ENCODE results near the gene EIF5. TPM values are rescaled to one million over a fixed set of nuclear protein-coding genes. Genes with fewer than 3 reads are reported as not detected.

The EIF5 gene
- polyA plus RNA-seq, 3 donors, result 162 to 191 (median 163) TPM

DNA sequence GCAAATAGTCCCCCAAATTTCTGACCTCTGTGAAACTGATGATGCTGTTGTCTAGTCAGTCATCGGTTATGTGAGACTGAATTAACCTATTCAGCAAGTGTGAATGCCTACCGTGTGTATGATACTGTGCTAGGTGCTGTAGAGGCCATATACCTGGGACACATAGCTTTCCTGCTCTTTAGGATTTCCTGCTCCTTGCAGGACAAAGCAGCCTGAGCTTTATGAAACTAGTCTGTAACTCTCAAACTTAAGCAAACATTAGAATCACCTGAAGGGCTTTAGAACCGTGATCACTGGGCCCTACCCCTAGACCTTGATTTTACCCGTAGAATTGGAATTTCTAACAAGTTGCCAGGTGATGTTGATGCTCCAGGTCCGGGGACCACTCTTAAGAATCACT lies 58.1 kb downstream of the EIF5 start:
- peaks cover 0 to 3% of the 10 kb centered on the region in 2 donors for H3K36me3 Mint-ChIP-seq
- no peak overlapping the region for H2AFZ ChIP-seq (ENCODE audit: insufficient read depth, low read depth, low read length, poor library complexity, severe bottlenecking)
- no peaks in the 10 kb centered on the region for H3K27me3 Mint-ChIP-seq (ENCODE audit: low read depth in 3 of 3)
- peaks cover 100% of the 10 kb centered on the region for H3K79me2 ChIP-seq (ENCODE audit: insufficient read depth, low read length)
- H3K4me1 Mint-ChIP-seq, result peaks cover 60% of the 10 kb centered on the region
- TF ChIP-seq, protein P1, sequence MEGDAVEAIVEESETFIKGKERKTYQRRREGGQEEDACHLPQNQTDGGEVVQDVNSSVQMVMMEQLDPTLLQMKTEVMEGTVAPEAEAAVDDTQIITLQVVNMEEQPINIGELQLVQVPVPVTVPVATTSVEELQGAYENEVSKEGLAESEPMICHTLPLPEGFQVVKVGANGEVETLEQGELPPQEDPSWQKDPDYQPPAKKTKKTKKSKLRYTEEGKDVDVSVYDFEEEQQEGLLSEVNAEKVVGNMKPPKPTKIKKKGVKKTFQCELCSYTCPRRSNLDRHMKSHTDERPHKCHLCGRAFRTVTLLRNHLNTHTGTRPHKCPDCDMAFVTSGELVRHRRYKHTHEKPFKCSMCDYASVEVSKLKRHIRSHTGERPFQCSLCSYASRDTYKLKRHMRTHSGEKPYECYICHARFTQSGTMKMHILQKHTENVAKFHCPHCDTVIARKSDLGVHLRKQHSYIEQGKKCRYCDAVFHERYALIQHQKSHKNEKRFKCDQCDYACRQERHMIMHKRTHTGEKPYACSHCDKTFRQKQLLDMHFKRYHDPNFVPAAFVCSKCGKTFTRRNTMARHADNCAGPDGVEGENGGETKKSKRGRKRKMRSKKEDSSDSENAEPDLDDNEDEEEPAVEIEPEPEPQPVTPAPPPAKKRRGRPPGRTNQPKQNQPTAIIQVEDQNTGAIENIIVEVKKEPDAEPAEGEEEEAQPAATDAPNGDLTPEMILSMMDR (IDR thresholded peaks at IDR 0.05), result no peak
- no peak for DNase-seq
- no peak overlapping the region for H3K27ac Mint-ChIP-seq
- no peak overlapping the region for H3K4me3 ChIP-seq (replicated peaks in 1 of 3; ENCODE audit: low read depth in 2 of 3, low read length in 3 of 3)
- H3K36me3 ChIP-seq (replicated peaks in 1 of 2; ENCODE audit: control insufficient read depth in 1 of 2, insufficient read depth in 2 of 2, low read length in 2 of 2), result no peaks in the 10 kb centered on the region
- no peaks in the 10 kb centered on the region for H3K9me3 ChIP-seq (replicated peaks in 1 of 2; ENCODE audit: control insufficient read depth in 1 of 2, insufficient read depth in 1 of 2, low read length in 2 of 2)
- no peak overlapping the region for H3K9ac ChIP-seq (ENCODE audit: insufficient read depth, low read length, poor library complexity, severe bottlenecking)
- H3K4me2 ChIP-seq (replicated peaks; ENCODE audit: extremely low read depth, low read length, poor library complexity, severe bottlenecking), result no peak overlapping the region
- 95% methylated on average over 4 of the region's 5 CpGs for WGBS (ENCODE audit: insufficient coverage)
- H3K27me3 ChIP-seq (ENCODE audit: control insufficient read depth in 2 of 2, insufficient read depth in 2 of 2, low read length in 2 of 2), result no peaks in the 10 kb centered on the region
- peaks cover 51 to 84% of the 10 kb centered on the region in 2 donors for H3K4me1 ChIP-seq (ENCODE audit: control insufficient read depth in 1 of 2, insufficient read depth in 2 of 2, low read length in 2 of 2)
- intact Hi-C loops (cut with micrococcal nuclease), result no loop called here
- H3K9me3 Mint-ChIP-seq, result no peaks in the 10 kb centered on the region
- peaks cover 100% of the 10 kb centered on the region for H4K20me1 ChIP-seq (ENCODE audit: insufficient read depth, low read length)
- peak overlapping the region in 1 of 2 donors; percentile 23 for H3K27ac ChIP-seq (ENCODE audit: low read depth in 1 of 2, low read length in 2 of 2)
- no peak overlapping the region for H3K4me3 Mint-ChIP-seq

DNA sequence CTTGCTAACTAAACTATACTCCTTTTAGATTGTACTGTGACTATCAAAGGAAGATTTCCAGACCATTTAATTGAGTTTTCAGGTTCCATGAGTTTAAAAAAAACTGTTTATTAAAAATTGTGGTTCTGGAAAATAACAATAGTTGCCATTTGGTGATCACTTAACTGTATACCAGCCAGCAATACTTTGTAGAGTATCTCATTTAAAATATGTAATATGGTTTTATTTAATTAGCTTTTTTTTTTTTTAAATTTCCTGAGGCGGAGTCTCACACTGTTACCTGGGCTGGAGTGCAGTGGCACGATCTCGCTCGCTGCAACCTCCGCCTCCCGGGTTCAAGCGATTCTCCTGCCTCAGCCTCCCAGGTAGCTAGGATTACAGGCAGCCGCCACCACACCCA lies 58.5 kb downstream of the EIF5 start:
- TF ChIP-seq, protein P1 (IDR thresholded peaks at IDR 0.05), result no peak
- Mint-ChIP-seq H3K9me3 (no peaks in the 10 kb centered on the region), H3K36me3 (peaks cover 0 to 3% of the 10 kb centered on the region in 2 donors), H3K27me3 (ENCODE audit: low read depth in 3 of 3) (no peaks in the 10 kb centered on the region), H3K4me1 (peaks cover 57% of the 10 kb centered on the region), H3K27ac (no peak overlapping the region), H3K4me3 (no peak overlapping the region)
- no peak overlapping the region for H3K4me2 ChIP-seq (replicated peaks; ENCODE audit: extremely low read depth, low read length, poor library complexity, severe bottlenecking)
- peaks cover 100% of the 10 kb centered on the region for H4K20me1 ChIP-seq (ENCODE audit: insufficient read depth, low read length)
- peaks cover 100% of the 10 kb centered on the region for H3K79me2 ChIP-seq (ENCODE audit: insufficient read depth, low read length)
- DNase-seq, result no peak
- peak overlapping the region in 1 of 2 donors; percentile 23 for H3K27ac ChIP-seq (ENCODE audit: low read depth in 1 of 2, low read length in 2 of 2)
- no peaks in the 10 kb centered on the region for H3K9me3 ChIP-seq (replicated peaks in 1 of 2; ENCODE audit: control insufficient read depth in 1 of 2, insufficient read depth in 1 of 2, low read length in 2 of 2)
- intact Hi-C loops (cut with micrococcal nuclease), result no loop called here
- H3K4me3 ChIP-seq (replicated peaks in 1 of 3; ENCODE audit: low read depth in 2 of 3, low read length in 3 of 3), result no peak overlapping the region
- no peak overlapping the region for H2AFZ ChIP-seq (ENCODE audit: insufficient read depth, low read depth, low read length, poor library complexity, severe bottlenecking)
- no peaks in the 10 kb centered on the region for H3K36me3 ChIP-seq (replicated peaks in 1 of 2; ENCODE audit: control insufficient read depth in 1 of 2, insufficient read depth in 2 of 2, low read length in 2 of 2)
- peaks cover 46 to 80% of the 10 kb centered on the region in 2 donors for H3K4me1 ChIP-seq (ENCODE audit: control insufficient read depth in 1 of 2, insufficient read depth in 2 of 2, low read length in 2 of 2)
- H3K9ac ChIP-seq (ENCODE audit: insufficient read depth, low read length, poor library complexity, severe bottlenecking), result no peak overlapping the region
- 94% methylated on average over 6 of the region's 8 CpGs for WGBS (ENCODE audit: insufficient coverage)
- no peaks in the 10 kb centered on the region for H3K27me3 ChIP-seq (ENCODE audit: control insufficient read depth in 2 of 2, insufficient read depth in 2 of 2, low read length in 2 of 2)

Measured in CD14-positive monocyte (primary cell).